ENCODE data around the gene CCNB1. TPM values are rescaled to one million over a fixed set of nuclear protein-coding genes. Genes with fewer than 3 reads are reported as not detected.
"Not testable (repeated sequence)": the region's sequence is repeated elsewhere in the genome, so short reads cannot be mapped to it uniquely, and the experiment has no call there.

Gene CCNB1
- total and polyA plus RNA-seq, 2 experiments from 2014 or later, result 37.1 to 143 TPM

- H3K27me3 ChIP-seq, result no peaks in the 10 kb centered on the region
- TF ChIP-seq CTCF (IDR thresholded peaks at IDR 0.05; ENCODE audit: low read depth, low read length), result no peak
- no peaks in the 10 kb centered on the region for H3K9me3 ChIP-seq (ENCODE audit: low read depth)
- no peak overlapping the region for H3K4me3 ChIP-seq
- no peak overlapping the region for H3K27ac ChIP-seq
- no peaks in the 10 kb centered on the region for H3K4me1 ChIP-seq (ENCODE audit: low read depth)
- H3K36me3 ChIP-seq, result no peaks in the 10 kb centered on the region
- no peak for DNase-seq (ENCODE audit: low read depth in 1 of 2, low spot score in 1 of 2)
Measured at GRCh38 chr5:69160651-69161050, 6.3 kb upstream of the CCNB1 start.

DNA sequence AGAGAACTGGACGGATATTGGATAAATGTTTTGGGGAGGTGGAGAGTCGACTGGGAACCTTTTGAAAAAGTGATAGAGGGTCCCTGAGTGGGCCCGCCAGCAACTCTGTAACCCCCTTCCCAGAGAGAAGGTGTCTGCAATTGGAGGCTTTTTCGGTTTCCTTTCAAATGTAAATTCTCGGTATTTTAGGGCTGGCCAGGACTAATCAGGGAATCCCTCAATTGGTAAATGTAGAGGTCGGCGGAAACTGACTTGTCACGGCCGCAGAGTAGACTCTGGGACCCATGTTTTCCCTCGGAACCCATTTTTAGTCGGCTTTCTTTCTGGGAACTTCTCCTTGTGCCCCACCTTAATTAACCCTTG lies 524 bp downstream of the CCNB1 start:
- no peak for TF ChIP-seq CTCF (IDR thresholded peaks at IDR 0.05; ENCODE audit: low read depth, low read length)
- Histone ChIP-seq H3K4me3 (peak overlapping the region; percentile 77), H3K27ac (peak overlapping the region; percentile 90), H3K27me3 (no peaks in the 10 kb centered on the region), H3K36me3 (peaks cover 31% of the 10 kb centered on the region), H3K4me1 (ENCODE audit: low read depth) (peaks cover 13% of the 10 kb centered on the region), H3K9me3 (ENCODE audit: low read depth) (no peaks in the 10 kb centered on the region)
- peak; percentile 13 to 18 for DNase-seq (ENCODE audit: low read depth in 1 of 2, low spot score in 1 of 2)

DNA sequence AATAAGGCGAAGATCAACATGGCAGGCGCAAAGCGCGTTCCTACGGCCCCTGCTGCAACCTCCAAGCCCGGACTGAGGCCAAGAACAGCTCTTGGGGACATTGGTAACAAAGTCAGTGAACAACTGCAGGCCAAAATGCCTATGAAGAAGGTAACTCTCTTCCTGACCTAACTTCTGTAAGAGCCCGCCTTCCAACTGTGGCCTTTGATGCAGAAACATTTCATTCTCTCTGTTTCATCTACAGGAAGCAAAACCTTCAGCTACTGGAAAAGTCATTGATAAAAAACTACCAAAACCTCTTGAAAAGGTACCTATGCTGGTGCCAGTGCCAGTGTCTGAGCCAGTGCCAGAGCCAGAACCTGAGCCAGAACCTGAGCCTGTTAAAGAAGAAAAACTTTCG lies 979 bp downstream of the CCNB1 start:
- Histone ChIP-seq H3K4me1 (ENCODE audit: low read depth) (peaks cover 13% of the 10 kb centered on the region), H3K36me3 (peaks cover 32% of the 10 kb centered on the region), H3K4me3 (peak overlapping the region; percentile 77), H3K27ac (peak overlapping the region; percentile 90), H3K27me3 (no peaks in the 10 kb centered on the region), H3K9me3 (ENCODE audit: low read depth) (no peaks in the 10 kb centered on the region)
- DNase-seq (ENCODE audit: low read depth in 1 of 2, low spot score in 1 of 2), result peak in 1 of 2 donors; percentile 4
- no peak for TF ChIP-seq CTCF (IDR thresholded peaks at IDR 0.05; ENCODE audit: low read depth, low read length)

- peak in 1 of 2 donors; percentile 16 for DNase-seq (ENCODE audit: low read depth in 1 of 2, low spot score in 1 of 2)
- H3K27ac ChIP-seq, result no peak overlapping the region
- H3K27me3 ChIP-seq, result no peaks in the 10 kb centered on the region
- H3K4me3 ChIP-seq, result no peak overlapping the region
- peaks cover 13% of the 10 kb centered on the region for H3K4me1 ChIP-seq (ENCODE audit: low read depth)
- peaks cover 56% of the 10 kb centered on the region for H3K36me3 ChIP-seq
- no peaks in the 10 kb centered on the region for H3K9me3 ChIP-seq (ENCODE audit: low read depth)
- TF ChIP-seq CTCF (IDR thresholded peaks at IDR 0.05; ENCODE audit: low read depth, low read length), result no peak
Measured at GRCh38 chr5:69170495-69170894, 3.5 kb downstream of the CCNB1 start.

DNA sequence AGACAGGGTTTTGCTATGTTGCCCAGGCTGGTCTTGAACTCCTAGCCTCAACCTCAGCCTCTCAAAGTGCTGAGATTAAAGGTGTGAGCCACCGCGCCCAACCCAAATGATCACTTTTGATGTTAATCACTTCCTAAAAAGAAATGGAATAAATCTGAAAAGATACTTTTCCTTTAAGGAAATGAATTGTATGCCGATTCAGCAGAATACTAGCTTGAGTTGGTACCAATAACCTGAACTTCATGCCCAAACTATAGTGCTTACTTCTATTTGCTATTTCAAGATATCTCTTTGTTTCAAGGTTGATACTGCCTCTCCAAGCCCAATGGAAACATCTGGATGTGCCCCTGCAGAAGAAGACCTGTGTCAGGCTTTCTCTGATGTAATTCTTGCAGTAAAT lies 4.0 kb downstream of the CCNB1 start:
- Histone ChIP-seq H3K4me3 (no peak overlapping the region), H3K27ac (no peak overlapping the region), H3K4me1 (ENCODE audit: low read depth) (peaks cover 13% of the 10 kb centered on the region), H3K27me3 (no peaks in the 10 kb centered on the region), H3K9me3 (ENCODE audit: low read depth) (no peaks in the 10 kb centered on the region), H3K36me3 (peaks cover 57% of the 10 kb centered on the region)
- no peak for DNase-seq (ENCODE audit: low read depth in 1 of 2, low spot score in 1 of 2)
- no peak for TF ChIP-seq CTCF (IDR thresholded peaks at IDR 0.05; ENCODE audit: low read depth, low read length)

DNA sequence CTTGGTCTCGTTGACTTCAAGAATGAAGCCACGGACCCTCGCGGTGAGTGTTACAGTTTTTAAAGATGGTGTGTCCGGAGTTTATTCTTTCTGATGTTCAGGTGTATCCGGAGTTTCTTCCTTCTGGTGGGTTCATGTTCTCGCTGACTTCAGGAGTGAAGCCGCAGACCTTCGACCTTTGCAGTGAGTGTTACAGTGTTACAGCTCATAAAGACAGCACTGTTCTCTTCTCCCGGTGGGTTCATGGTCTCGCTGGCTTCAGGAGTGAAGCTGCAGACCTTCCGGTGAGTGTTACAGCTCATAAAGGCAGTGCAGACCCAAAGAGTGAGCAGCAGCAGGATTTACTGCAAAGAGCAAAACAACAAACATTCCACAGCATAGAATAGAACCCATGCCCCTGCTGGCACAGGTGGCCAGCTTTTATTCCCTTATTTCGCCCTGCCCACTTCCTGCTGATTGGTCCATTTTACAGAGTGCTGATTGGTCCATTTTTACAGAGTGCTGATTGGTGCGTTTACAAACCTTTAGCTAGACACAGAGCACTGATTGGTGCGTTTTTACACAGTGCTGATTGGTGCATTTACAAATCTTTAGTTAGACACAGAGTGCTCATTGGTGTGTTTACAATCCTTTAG lies 14.8 kb downstream of the CCNB1 start:
- DNase-seq (ENCODE audit: low read depth in 1 of 2, low spot score in 1 of 2); H3K9me3 ChIP-seq (ENCODE audit: low read depth); H3K4me1 ChIP-seq (ENCODE audit: low read depth); H3K4me3 ChIP-seq; H3K27ac ChIP-seq; H3K27me3 ChIP-seq: not testable (repeated sequence)
- peaks cover 17% of the 10 kb centered on the region for H3K36me3 ChIP-seq

All from cardiac muscle cell (in vitro differentiated cells and primary cell).